ENCODE measurements around the gene ITGAD. TPM values are rescaled to one million over a fixed set of nuclear protein-coding genes. Genes with fewer than 3 reads are reported as not detected.

Gene ITGAD
- polyA plus RNA-seq, 2 of the 4 experiments (the other 2 are of a cell fraction), result not detected

- Histone ChIP-seq H3K4me1 (no peaks in the 10 kb centered on the region), H3K9me3 (no peaks in the 10 kb centered on the region), H3K27ac (no peak overlapping the region), H3K4me2 (no peak overlapping the region), H3K4me3 (no peak overlapping the region)
- 35% methylated on average over 14 of the region's 14 CpGs for WGBS (ENCODE audit: missing lambda C conversion rate)
- no peak; a peak in 1 of 6 replicates for ATAC-seq
- POLR2A ChIA-PET, result no interaction called here
- FAIRE-seq, result no peak
- DNase-seq (ENCODE audit: low read depth in 1 of 2, low spot score in 1 of 2), result no peak
- TF ChIP-seq ATOH8 (CRISPR knock-in tag; IDR thresholded peaks at IDR 0.05; ENCODE audit: low read depth) (no peak), HOXA7 (CRISPR knock-in tag; IDR thresholded peaks at IDR 0.05) (no peak), USF2 (IDR thresholded peaks at IDR 0.05) (no peak), PBX3 (IDR thresholded peaks at IDR 0.05) (no peak), RARB (CRISPR knock-in tag; IDR thresholded peaks at IDR 0.05) (no peak), CBX8 (IDR thresholded peaks at IDR 0.05) (no peak), POLR2AphosphoS2 (conservative IDR thresholded peaks at IDR 0.05; ENCODE audit: low read length) (no peak), CHD4 (IDR thresholded peaks at IDR 0.05; ENCODE audit: borderline replicate concordance) (no peak), ZSCAN20 (CRISPR knock-in tag; IDR thresholded peaks at IDR 0.05) (no peak), CTCF (IDR thresholded peaks at IDR 0.05) (no peak)
- CTCF ChIA-PET, result interaction anchor here (0.9 to 4.9 kb wide), 2 partner anchors 10 to 11 kb away, joined by 3 to 20 read pairs; no protein-coding TSS in a partner anchor
These were observed 19.9 kb upstream of the ITGAD start for GRCh38 chr16:31373235-31373634.

- no peak for TF ChIP-seq CTCF (IDR thresholded peaks at IDR 0.05)
- no peak for TF ChIP-seq HES2 (IDR thresholded peaks at IDR 0.05)
- no peak for TF ChIP-seq TFCP2L1 (CRISPR knock-in tag; IDR thresholded peaks at IDR 0.05)
- no peak for TF ChIP-seq CEBPB (IDR thresholded peaks at IDR 0.05)
- no peak for TF ChIP-seq PBX3 (IDR thresholded peaks at IDR 0.05)
- no peak for TF ChIP-seq HOXA7 (CRISPR knock-in tag; IDR thresholded peaks at IDR 0.05)
- TF ChIP-seq BCL3 (IDR thresholded peaks at IDR 0.05), result no peak
- TF ChIP-seq FOSB (CRISPR knock-in tag; IDR thresholded peaks at IDR 0.05), result no peak
- Histone ChIP-seq H3K4me1 (no peaks in the 10 kb centered on the region), H3K27ac (no peak overlapping the region), H3K4me2 (no peak overlapping the region), H3K9me3 (no peaks in the 10 kb centered on the region), H3K4me3 (no peak overlapping the region)
- ChIA-PET CTCF (interaction anchor here (1.7 to 4.9 kb wide), 2 partner anchors 8 to 9 kb away, joined by 3 to 20 read pairs; no protein-coding TSS in a partner anchor), POLR2A (no interaction called here)
- FAIRE-seq, result no peak
- ATAC-seq, result no peak
- WGBS (ENCODE audit: missing lambda C conversion rate), result 78% methylated on average over 5 of the region's 5 CpGs
- no peak for DNase-seq (ENCODE audit: low read depth in 1 of 2, low spot score in 1 of 2)
These were observed 17.9 kb upstream of the ITGAD start for GRCh38 chr16:31375231-31375630.
